ENCODE data around the gene SS18. TPM values are rescaled to one million over a fixed set of nuclear protein-coding genes. Genes with fewer than 3 reads are reported as not detected.

Gene SS18
- total RNA-seq, 1 experiment from 2014 or later = 99.1 TPM

GRCh38 chr18:26008096-26008495, 82.3 kb downstream of the SS18 start:
- CTCF ChIA-PET = no interaction called here
- intact Hi-C loops (cut with micrococcal nuclease; ENCODE audit: unreplicated experiment) (no loop called here), in situ Hi-C loops (cut with HindIII; ENCODE audit: low pct_unique_long_range_greater_than_20kb, low sequenced_read_pairs) (no loop called here)
- Histone ChIP-seq H3K9me3 (ENCODE audit: control insufficient read depth, insufficient read depth, low read depth, low read length) (no peaks in the 10 kb centered on the region), H3K4me1 (ENCODE audit: control insufficient read depth, insufficient read depth, low read length) (no peaks in the 10 kb centered on the region), H3K27me3 (ENCODE audit: control insufficient read depth, insufficient read depth, low read length) (no peaks in the 10 kb centered on the region), H3K4me3 (ENCODE audit: low read depth in 2 of 2, low read length in 2 of 2) (no peak overlapping the region), H3K27ac (ENCODE audit: low read length) (no peak overlapping the region), H3K36me3 (ENCODE audit: control insufficient read depth, insufficient read depth, low read length) (no peaks in the 10 kb centered on the region; the same call in 1 of the 2 replicates)
- no peak for DNase-seq (ENCODE audit: low read depth, low spot score)
- no TSS peak for BruUV-seq (replicated peaks)
- POLR2A ChIA-PET = no interaction called here
- TF ChIP-seq POLR2AphosphoS5 (IDR thresholded peaks at IDR 0.05; ENCODE audit: low read depth, low read length) (no peak), TCF7L2 (IDR thresholded peaks at IDR 0.05; ENCODE audit: low read depth, low read length) (no peak), CTCF (IDR thresholded peaks at IDR 0.05) (no peak), SIN3A (IDR thresholded peaks at IDR 0.05; ENCODE audit: borderline replicate concordance, insufficient read depth, low read depth, low read length) (no peak), REST (IDR thresholded peaks at IDR 0.05; ENCODE audit: insufficient read depth in 1 of 2, low read depth in 2 of 2, low read length in 1 of 2) (no peak)
- no peak for ATAC-seq

- H3K27ac ChIP-seq (ENCODE audit: low read length) = no peak overlapping the region
- DNase-seq (ENCODE audit: low read depth, low spot score) (no peak), ATAC-seq (no peak)
- no TSS peak for BruUV-seq (replicated peaks)
- no peak for TF ChIP-seq POLR2AphosphoS5 (IDR thresholded peaks at IDR 0.05; ENCODE audit: low read depth, low read length)
- TF ChIP-seq SIN3A (IDR thresholded peaks at IDR 0.05; ENCODE audit: borderline replicate concordance, insufficient read depth, low read depth, low read length) = no peak
- TF ChIP-seq REST (IDR thresholded peaks at IDR 0.05; ENCODE audit: insufficient read depth in 1 of 2, low read depth in 2 of 2, low read length in 1 of 2) = no peak
- no peak for TF ChIP-seq CTCF (IDR thresholded peaks at IDR 0.05)
- TF ChIP-seq TCF7L2 (IDR thresholded peaks at IDR 0.05; ENCODE audit: low read depth, low read length) = no peak
- CTCF ChIA-PET = no interaction called here
- in situ Hi-C loops (cut with HindIII; ENCODE audit: low pct_unique_long_range_greater_than_20kb, low sequenced_read_pairs) (no loop called here), intact Hi-C loops (cut with micrococcal nuclease; ENCODE audit: unreplicated experiment) (no loop called here)
- POLR2A ChIA-PET = no interaction called here
- no peaks in the 10 kb centered on the region for H3K27me3 ChIP-seq (ENCODE audit: control insufficient read depth, insufficient read depth, low read length)
- no peaks in the 10 kb centered on the region for H3K36me3 ChIP-seq (ENCODE audit: control insufficient read depth, insufficient read depth, low read length)
- no peaks in the 10 kb centered on the region for H3K9me3 ChIP-seq (ENCODE audit: control insufficient read depth, insufficient read depth, low read depth, low read length)
- H3K4me1 ChIP-seq (ENCODE audit: control insufficient read depth, insufficient read depth, low read length) = no peaks in the 10 kb centered on the region
- H3K4me3 ChIP-seq (ENCODE audit: low read depth in 2 of 2, low read length in 2 of 2) = no peak overlapping the region
Observed at GRCh38 chr18:26005950-26006349, 84.5 kb downstream of the SS18 start.

All from Panc1 (cell line).